ENCODE data around the gene RNASEH2A. TPM values are rescaled to one million over a fixed set of nuclear protein-coding genes. Genes with fewer than 3 reads are reported as not detected.

The RNASEH2A gene
- total and polyA plus RNA-seq, 2 of the 13 experiments (the other 11 are each of a cell fraction or from before 2014, with no cell fraction given) = 25.1 to 35.8 TPM

DNA sequence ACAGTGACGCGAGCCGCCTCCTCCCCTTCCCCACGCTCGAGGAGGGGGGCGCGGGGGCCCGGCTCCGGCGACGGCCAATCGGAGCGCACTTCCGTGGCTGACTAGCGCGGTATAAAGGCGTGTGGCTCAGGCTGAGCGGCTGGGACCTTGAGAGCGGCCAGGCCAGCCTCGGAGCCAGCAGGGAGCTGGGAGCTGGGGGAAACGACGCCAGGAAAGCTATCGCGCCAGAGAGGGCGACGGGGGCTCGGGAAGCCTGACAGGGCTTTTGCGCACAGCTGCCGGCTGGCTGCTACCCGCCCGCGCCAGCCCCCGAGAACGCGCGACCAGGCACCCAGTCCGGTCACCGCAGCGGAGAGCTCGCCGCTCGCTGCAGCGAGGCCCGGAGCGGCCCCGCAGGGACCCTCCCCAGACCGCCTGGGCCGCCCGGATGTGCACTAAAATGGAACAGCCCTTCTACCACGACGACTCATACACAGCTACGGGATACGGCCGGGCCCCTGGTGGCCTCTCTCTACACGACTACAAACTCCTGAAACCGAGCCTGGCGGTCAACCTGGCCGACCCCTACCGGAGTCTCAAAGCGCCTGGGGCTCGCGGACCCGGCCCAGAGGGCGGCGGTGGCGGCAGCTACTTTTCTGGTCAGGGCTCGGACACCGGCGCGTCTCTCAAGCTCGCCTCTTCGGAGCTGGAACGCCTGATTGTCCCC is 14.9 kb upstream of the RNASEH2A start, which contains the start of gene JUNB (continued):
- TF ChIP-seq, protein P1, sequence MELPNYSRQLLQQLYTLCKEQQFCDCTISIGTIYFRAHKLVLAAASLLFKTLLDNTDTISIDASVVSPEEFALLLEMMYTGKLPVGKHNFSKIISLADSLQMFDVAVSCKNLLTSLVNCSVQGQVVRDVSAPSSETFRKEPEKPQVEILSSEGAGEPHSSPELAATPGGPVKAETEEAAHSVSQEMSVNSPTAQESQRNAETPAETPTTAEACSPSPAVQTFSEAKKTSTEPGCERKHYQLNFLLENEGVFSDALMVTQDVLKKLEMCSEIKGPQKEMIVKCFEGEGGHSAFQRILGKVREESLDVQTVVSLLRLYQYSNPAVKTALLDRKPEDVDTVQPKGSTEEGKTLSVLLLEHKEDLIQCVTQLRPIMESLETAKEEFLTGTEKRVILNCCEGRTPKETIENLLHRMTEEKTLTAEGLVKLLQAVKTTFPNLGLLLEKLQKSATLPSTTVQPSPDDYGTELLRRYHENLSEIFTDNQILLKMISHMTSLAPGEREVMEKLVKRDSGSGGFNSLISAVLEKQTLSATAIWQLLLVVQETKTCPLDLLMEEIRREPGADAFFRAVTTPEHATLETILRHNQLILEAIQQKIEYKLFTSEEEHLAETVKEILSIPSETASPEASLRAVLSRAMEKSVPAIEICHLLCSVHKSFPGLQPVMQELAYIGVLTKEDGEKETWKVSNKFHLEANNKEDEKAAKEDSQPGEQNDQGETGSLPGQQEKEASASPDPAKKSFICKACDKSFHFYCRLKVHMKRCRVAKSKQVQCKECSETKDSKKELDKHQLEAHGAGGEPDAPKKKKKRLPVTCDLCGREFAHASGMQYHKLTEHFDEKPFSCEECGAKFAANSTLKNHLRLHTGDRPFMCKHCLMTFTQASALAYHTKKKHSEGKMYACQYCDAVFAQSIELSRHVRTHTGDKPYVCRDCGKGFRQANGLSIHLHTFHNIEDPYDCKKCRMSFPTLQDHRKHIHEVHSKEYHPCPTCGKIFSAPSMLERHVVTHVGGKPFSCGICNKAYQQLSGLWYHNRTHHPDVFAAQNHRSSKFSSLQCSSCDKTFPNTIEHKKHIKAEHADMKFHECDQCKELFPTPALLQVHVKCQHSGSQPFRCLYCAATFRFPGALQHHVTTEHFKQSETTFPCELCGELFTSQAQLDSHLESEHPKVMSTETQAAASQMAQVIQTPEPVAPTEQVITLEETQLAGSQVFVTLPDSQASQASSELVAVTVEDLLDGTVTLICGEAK (IDR thresholded peaks at IDR 0.05) = no peak
- TF ChIP-seq, protein P1 (CRISPR knock-in tag; IDR thresholded peaks at IDR 0.05) = peak; percentile 59
- TF ChIP-seq, protein P2, sequence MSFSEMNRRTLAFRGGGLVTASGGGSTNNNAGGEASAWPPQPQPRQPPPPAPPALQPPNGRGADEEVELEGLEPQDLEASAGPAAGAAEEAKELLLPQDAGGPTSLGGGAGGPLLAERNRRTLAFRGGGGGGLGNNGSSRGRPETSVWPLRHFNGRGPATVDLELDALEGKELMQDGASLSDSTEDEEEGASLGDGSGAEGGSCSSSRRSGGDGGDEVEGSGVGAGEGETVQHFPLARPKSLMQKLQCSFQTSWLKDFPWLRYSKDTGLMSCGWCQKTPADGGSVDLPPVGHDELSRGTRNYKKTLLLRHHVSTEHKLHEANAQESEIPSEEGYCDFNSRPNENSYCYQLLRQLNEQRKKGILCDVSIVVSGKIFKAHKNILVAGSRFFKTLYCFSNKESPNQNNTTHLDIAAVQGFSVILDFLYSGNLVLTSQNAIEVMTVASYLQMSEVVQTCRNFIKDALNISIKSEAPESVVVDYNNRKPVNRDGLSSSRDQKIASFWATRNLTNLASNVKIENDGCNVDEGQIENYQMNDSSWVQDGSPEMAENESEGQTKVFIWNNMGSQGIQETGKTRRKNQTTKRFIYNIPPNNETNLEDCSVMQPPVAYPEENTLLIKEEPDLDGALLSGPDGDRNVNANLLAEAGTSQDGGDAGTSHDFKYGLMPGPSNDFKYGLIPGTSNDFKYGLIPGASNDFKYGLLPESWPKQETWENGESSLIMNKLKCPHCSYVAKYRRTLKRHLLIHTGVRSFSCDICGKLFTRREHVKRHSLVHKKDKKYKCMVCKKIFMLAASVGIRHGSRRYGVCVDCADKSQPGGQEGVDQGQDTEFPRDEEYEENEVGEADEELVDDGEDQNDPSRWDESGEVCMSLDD (CRISPR knock-in tag; IDR thresholded peaks at IDR 0.05; ENCODE audit: borderline replicate concordance) = 0 out of 2 replicates have a peak, but pooled peaks have one; percentile 10
- peak; percentile 88; the same call in 1 of the 2 replicates for TF ChIP-seq TGIF2 (CRISPR knock-in tag; IDR thresholded peaks at IDR 0.05)
- TF ChIP-seq CEBPG (CRISPR knock-in tag; IDR thresholded peaks at IDR 0.05) = peak; percentile 15; the same call in 1 of the 2 replicates
- TF ChIP-seq, protein P3, sequence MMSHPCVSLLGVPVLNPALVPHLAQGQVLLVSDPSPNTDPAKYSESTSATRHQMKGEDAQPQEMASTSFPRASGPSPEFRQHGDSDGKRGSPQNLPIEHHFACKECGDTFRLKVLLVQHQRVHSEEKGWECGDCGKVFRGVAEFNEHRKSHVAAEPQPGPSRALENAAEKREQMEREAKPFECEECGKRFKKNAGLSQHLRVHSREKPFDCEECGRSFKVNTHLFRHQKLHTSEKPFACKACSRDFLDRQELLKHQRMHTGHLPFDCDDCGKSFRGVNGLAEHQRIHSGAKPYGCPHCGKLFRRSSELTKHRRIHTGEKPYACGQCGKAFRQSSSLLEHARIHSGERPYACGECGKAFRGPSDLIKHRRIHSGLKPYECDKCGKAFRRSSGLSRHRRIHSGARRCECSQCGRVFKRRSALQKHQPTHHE (CRISPR knock-in tag; IDR thresholded peaks at IDR 0.05; ENCODE audit: borderline replicate concordance) = no peak
- TF ChIP-seq, protein P4, sequence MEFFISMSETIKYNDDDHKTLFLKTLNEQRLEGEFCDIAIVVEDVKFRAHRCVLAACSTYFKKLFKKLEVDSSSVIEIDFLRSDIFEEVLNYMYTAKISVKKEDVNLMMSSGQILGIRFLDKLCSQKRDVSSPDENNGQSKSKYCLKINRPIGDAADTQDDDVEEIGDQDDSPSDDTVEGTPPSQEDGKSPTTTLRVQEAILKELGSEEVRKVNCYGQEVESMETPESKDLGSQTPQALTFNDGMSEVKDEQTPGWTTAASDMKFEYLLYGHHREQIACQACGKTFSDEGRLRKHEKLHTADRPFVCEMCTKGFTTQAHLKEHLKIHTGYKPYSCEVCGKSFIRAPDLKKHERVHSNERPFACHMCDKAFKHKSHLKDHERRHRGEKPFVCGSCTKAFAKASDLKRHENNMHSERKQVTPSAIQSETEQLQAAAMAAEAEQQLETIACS (CRISPR knock-in tag; IDR thresholded peaks at IDR 0.05) = no peak
- TF ChIP-seq ZNF354B (CRISPR knock-in tag; IDR thresholded peaks at IDR 0.05) = no peak
- TF ChIP-seq ZFYVE20 (CRISPR knock-in tag; IDR thresholded peaks at IDR 0.05; ENCODE audit: borderline replicate concordance, low read depth) = no peak
- TF ChIP-seq, protein P5, sequence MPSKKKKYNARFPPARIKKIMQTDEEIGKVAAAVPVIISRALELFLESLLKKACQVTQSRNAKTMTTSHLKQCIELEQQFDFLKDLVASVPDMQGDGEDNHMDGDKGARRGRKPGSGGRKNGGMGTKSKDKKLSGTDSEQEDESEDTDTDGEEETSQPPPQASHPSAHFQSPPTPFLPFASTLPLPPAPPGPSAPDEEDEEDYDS (CRISPR knock-in tag; IDR thresholded peaks at IDR 0.05) = peak; percentile 99
- no peak for TF ChIP-seq TCF7L2 (IDR thresholded peaks at IDR 0.05; ENCODE audit: low read depth, low read length)
- TF ChIP-seq RBAK (CRISPR knock-in tag; IDR thresholded peaks at IDR 0.05) = no peak
